Activated CD8-positive, alpha-beta memory T cell treated with anti-CD3 and anti-CD28 coated beads for 36 hours (primary cell): Measurements from ENCODE around the gene BEGAIN. TPM values are rescaled to one million over a fixed set of nuclear protein-coding genes. Genes with fewer than 3 reads are reported as not detected.

Experiments
- CTCF ChIA-PET: fragments of 350-600 bp; sonication (Branson Sonifier 250); formaldehyde crosslinking; loops from one replicate; lab custom pipeline; 2021; ENCODE audit warnings: antibody characterized with exemption; lab: Charles Lee
- POLR2A ChIA-PET: fragments of 350-600 bp; sonication (Branson Sonifier 250); formaldehyde crosslinking; loops from one replicate; lab custom pipeline; 2021; ENCODE audit warnings: antibody characterized with exemption; lab: Charles Lee
- total RNA-seq, 2 experiments: library from RNA; stranded (reverse); gene quantifications; one replicate each; pipeline ENCODE4 v1.2.3, GENCODE V29; 2021

Gene BEGAIN
- total RNA-seq, 2 experiments from 2014 or later, result 3.4 to 3.7 TPM

- CTCF ChIA-PET, result interaction anchor here (0.6 to 2.8 kb wide), 3 partner anchors 28 to 314 kb away, joined by 3 to 10 read pairs (median 3); no protein-coding TSS in a partner anchor
- POLR2A ChIA-PET, result no interaction called here
Observed at GRCh38 chr14:100617410-100618317, 30.4 kb upstream of the BEGAIN start.

DNA sequence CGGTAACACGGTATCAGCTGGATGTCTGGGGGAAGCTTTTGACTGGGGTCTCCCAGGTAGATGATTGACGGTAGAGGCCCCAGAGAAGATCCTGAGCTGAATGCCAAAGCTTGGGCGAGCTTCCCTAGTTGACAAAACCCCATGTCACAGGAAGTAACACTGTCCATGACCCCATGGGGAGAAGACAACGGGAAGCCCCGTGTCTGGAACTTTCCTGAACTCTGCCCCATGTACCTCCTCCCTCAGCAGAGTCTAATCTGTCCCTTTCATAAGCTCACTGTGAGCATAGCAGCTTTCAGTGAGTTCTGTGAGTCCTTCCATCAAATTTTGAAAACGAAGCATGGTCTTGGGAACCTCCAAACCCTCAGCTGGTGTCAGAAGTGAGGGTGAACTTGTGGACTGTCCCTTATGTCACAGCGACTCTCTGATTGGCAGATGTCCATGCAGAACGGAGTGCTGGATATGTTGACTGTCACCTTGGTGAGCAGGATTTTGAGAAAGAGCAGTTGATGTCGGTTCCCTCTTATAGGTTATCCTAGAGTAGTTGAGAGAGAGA lies 29.7 kb upstream of the BEGAIN start:
- ChIA-PET POLR2A (no interaction called here), CTCF (interaction anchor here (0.6 to 2.8 kb wide), 2 partner anchors 29 to 33 kb away, joined by 3 to 10 read pairs; no protein-coding TSS in a partner anchor)

DNA sequence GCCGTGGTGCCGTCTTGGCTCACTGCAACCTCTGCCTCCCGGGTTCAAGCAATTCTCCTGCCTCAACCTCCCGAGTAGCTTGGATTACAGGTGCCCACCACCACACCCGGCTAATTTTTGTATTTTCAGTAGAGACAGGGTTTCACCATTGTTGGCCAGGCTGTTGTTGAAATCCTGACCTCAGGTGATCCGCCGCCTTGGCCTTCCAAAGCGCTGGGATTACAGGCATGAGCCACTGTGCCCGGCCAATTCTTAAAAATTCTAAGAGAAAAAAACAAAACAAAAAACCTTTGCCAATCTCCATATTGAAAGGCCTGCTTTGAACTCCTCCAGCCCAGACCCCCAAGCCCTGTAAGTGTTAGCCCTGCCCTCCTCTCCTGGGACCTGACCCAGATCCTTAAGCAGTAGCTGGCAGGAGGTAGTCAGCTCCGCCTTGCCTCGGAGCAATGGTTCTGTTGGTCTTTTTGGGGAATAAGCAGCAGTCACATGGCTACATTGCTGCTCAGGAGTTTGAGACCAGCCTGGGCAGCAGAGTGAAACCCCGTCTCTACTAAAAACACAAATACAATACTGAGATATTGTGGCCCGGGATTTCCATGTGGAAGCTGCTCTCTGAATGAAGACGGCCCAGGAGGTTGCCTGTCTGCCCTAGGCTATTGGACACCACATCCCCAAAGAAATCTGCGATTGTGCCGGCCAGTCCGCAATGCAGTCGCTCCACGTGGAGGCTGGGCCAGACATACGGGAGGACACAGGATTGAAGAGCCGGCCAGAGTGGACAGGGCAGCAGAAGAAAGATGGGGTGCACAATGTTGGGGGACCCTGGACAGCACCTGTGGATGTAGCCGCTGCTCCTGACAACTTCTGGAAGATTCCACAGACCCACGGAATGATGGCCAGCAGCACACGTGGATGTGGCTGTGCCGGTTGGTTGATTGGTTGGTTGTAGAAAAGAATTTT lies 28.8 kb upstream of the BEGAIN start:
- POLR2A ChIA-PET, result no interaction called here

DNA sequence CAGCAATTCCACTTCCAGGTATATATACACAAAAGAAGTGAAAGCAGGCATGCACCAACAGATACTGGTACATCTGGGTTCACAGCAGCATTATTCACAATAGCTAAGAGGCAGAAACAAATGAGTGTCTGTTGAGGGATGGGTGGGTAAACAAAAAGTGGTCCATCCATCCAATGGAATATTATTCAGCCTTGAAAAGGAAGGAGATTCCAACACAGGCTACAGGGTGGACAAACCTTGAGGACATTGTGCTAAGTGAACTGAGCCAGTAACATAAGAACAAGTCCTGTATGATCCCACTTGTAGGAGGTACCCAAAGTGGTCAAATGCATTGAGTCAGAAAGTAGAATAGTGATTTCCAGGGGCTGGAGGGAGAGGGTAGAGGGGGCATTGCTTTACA lies 27.6 kb upstream of the BEGAIN start:
- ChIA-PET CTCF (no interaction called here), POLR2A (no interaction called here)

More for the DNA sequence above, 28.8 kb upstream of the BEGAIN start:
- CTCF ChIA-PET, result no interaction called here

DNA sequence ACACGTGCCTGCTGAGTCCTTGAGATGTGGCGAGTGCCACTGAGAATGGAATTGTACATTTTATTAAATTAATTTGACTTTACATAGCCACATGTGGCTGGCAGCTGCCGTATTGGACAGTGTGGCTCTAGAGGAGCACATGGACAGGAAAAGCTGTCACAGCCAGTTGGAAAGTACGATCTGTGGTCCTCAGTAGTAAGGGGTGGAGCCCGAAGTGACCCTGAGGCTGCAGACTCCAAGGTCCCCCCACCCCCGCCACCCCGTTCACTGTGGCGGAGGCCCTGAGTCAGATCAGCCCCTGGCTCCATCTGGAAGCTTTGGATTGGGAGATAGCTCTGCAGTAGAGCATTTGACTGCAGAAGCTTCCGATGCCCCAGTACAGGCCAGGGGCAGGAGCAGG lies 25.8 kb upstream of the BEGAIN start:
- CTCF ChIA-PET, result interaction anchor here (1.6 kb wide), 1 partner anchor 32 kb away, joined by 4 read pairs; no protein-coding TSS in a partner anchor
- POLR2A ChIA-PET, result no interaction called here

DNA sequence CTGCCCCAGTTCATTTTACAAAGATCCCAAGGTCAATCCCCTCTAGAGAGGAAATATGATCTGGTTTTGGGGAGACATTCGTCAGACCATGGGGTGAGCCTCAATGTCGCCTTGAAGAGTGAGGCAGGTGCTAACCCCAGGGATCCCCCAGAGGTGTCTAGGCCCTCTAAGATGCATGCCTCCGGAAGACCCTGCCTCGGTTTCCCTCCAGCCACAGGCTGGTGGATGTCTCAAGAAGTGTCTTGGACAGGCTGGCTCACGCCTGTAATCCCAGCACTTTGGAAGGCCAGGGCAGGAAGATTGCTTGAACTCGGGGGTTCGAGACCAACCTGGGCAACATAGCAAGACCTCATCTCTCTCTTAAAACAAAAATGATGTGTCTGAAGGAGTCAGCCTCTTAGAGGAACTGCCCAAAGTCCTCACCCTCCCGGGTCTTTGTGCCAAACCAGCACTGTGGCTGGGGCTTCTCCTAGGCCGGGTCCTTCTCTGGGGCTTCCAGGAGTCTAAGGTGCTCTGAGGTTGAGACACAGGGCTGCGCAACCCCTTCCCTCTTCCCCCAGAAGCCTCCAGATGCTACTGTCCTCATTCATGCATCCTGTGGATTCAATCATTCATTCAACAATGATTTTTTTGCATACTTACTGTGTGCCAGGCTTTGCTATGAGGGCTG lies 24.7 kb upstream of the BEGAIN start:
- POLR2A ChIA-PET, result no interaction called here
- CTCF ChIA-PET, result no interaction called here

DNA sequence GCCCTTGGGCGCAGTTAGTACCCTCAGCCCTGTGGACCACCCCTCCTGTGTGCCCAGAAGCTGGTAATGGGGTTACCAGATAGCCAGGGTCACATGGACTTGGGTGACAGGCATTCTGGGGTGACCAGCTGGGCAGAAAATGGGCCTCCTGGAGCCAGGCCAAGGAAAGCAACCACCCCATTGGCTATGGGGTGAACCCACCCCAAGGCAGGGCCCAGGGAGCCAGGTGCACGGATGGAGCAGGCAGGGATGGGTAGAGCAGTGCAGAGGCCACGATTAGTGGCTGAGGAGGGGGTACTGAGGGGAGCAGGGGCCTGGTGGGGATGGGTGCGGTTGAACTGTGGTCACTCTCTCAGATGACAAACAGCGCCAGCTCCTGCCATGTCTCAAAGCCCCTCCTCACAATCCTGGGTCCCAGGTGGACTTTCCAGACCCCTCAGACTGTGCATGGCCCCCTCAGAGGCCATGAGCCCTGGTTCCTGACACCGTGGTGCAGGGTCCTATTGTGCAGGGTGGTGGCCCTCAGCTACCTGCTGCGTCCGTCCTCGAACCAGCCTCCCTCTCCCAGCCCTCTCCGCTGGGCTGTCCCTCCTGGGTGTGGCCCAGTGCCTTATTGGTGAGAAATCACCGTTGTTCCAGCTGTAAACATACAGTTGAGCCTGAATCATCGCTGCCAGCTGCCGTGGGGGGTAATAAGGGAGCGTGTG lies 23.4 kb upstream of the BEGAIN start:
- ChIA-PET CTCF (interaction anchor here (1.2 kb wide), 1 partner anchor 70 kb away, joined by 3 read pairs; no protein-coding TSS in a partner anchor), POLR2A (no interaction called here)

GRCh38 chr14:100609941-100610391 lies 22.7 kb upstream of the BEGAIN start:
- POLR2A ChIA-PET, result no interaction called here
- CTCF ChIA-PET, result interaction anchor here (1.2 kb wide), 1 partner anchor 69 kb away, joined by 3 read pairs; no protein-coding TSS in a partner anchor

DNA sequence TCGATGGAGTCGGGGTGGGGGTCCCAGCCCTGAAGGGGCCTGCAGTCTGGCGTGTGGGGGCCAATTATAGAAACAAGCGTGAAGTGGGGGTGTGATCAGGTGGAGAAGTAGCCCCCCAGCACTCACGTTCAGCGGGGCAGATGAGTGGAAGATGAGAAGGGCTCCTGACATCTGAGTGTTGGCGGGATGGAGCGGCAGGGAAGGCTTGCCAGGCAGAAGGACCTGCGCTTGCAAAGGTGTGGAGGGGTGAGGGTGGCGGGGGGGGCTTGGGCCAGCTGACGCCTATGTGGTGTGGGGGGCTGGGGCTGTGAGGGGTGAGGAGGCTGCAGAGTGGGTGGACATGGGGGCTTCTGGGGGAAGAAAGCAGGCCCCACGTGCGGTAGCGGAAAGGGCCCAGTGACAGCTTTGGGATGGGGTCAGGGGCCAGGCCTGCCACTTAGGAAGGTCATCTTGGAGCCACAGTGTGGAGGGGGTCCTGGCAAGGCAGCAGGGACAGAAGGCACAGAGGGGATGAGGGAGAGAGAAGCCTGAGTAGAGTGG lies 22.2 kb upstream of the BEGAIN start:
- CTCF ChIA-PET, result no interaction called here
- POLR2A ChIA-PET, result no interaction called here

GRCh38 chr14:100608586-100609330 lies 21.5 kb upstream of the BEGAIN start:
- ChIA-PET CTCF (interaction anchor here (1.7 kb wide), 1 partner anchor 37 kb away, joined by 5 read pairs; no protein-coding TSS in a partner anchor), POLR2A (no interaction called here)

GRCh38 chr14:100608064-100608463 lies 20.8 kb upstream of the BEGAIN start:
- POLR2A ChIA-PET, result no interaction called here

DNA sequence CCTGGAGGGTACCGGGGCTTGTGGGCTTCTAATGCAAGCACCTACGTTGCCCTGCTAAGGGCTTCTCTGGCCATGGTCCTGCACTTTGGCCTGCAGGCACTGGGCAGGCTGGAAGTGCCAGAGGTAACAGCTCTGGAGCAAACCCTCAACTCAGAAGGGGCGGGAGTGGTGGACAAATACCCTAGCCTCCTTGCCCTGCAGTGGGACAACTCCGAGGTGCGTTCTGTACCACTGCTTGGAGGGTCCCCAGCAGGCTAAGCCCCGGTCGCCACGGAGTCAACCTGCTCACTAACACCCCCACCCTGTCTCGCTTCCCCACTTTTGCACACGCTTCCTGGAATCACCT lies 20.4 kb upstream of the BEGAIN start:
- CTCF ChIA-PET, result interaction anchor here (1.7 kb wide), 1 partner anchor 38 kb away, joined by 5 read pairs; no protein-coding TSS in a partner anchor
- POLR2A ChIA-PET, result no interaction called here

More at GRCh38 chr14:100608064-100608463, 20.8 kb upstream of the BEGAIN start:
- CTCF ChIA-PET, result interaction anchor here (1.7 kb wide), 1 partner anchor 38 kb away, joined by 5 read pairs; no protein-coding TSS in a partner anchor

DNA sequence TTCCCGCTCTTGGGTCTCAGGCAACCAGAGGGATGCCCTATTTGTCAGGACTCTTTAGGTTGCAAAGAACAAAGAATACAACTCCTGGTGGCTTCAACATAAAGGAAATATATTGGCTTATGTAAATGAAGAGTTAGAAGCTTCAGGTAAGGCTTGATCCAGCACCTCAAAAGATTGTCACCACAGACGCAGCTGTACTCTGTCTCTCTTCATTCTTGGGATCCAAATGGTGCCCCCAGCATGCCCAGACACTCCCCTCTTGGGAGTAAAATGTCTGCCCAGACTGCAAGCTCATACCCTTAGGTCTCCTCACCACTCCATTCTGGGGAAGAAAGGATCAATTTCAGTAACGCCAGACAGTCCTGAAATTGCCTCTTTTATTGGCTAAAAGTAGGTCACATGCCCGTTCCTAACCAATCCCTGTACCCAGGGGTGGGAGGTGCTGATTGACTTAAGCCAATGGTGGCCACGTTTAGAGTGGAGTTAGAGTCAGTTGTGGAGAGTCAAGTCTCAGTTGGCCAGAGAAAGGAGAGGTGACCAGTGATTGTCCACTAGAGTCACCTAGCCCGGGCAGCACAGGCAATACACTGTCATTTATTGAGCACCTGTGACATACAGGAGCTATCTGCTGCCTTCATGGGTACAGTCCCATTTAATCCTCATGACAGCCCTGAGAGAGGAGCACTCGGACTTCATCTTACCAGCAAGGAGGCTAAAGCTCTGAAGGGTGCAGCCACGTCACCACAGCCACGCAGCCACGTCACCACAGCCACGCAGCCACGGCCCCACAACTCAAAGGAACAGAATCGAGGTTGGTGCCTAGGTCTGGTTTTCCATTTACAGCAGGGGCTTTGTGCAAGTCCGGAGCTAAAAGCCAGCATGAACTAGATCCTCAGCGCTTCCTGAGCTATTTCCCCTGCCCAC lies 19.7 kb upstream of the BEGAIN start:
- ChIA-PET POLR2A (no interaction called here), CTCF (interaction anchor here (1.3 to 1.7 kb wide), 2 partner anchors 20 to 39 kb away, joined by 3 to 5 read pairs; no protein-coding TSS in a partner anchor)

DNA sequence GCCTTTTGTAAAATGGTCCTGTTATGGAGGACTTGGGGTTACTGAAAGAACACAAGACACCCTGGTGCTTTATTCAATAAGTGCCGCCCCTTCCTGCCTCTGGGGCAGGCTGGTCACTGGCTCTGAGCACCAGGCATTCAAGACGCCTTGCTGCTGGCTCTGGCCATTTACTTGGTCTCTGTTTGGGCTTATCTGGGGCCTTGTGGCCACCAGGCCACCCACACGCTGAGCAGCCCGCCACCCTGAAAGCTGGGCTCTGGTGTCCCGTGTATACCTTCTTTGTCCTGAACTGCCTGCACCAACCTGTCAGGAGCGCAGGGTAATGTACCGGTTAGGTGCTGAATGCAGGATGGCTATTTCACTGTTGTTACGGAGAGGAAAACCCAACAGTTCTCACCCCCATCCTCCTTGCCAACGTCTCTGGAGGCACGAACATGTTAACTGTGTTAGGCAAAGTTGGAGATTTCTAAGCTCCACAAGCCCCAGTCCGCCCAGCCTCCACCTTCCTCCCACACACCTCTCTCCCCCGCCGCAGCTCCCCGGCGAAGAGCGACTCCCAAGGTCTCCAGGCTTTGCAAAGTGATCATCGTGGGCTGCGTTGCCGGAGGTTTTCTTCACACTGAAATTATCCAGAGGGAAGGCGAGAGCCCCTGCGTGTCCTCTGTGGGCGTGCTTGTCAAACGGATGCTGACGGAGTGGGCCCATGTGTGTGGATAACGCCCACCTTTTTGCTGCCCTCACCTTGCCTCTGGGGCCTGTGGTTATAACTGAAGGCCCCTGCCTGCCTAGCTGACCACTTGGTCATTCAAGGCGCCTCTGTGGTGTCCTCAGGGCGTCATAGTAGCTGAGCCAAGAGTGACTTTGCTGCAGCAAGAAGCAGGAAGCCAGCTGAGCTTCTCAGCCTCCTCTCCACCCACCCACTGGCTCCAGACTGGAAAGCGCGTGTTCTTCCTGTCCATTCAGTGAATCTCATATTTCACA lies 18.8 kb upstream of the BEGAIN start:
- CTCF ChIA-PET, result interaction anchor here (1.3 kb wide), 1 partner anchor 20 kb away, joined by 3 read pairs; no protein-coding TSS in a partner anchor
- POLR2A ChIA-PET, result no interaction called here

DNA sequence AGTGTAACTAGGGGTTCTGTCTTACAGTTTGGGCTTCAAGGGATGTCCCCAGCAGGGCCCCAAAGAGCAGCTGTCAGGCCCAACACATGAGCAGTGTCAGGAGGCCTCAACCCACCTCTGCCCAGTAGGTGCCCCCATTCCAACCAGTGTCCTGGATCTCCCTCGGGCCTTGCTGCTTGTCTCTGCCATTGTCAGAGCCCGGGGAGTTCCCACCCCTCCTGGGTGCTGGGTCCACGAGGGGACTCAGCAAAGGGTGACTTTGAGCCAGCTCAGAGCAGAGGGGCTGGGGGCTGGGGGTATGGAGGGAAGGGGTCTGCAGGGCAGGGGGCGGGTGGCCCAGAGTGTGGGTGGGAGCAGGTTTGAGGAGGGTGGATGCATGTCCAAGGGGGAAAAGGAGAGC lies 18.0 kb upstream of the BEGAIN start:
- ChIA-PET CTCF (no interaction called here), POLR2A (no interaction called here)
